ENCODE measurements around the gene PPP1R14D.

GRCh38 chr15:40830884-40831283 is 2.4 kb upstream of the PPP1R14D start:
- TF ChIP-seq EP300 (IDR thresholded peaks at IDR 0.05): no peak
- no peak for TF ChIP-seq POLR2A (IDR thresholded peaks at IDR 0.05)

Data from gastroesophageal sphincter (tissue), 2 donors.